ENCODE data around the gene GAS7.

The GAS7 gene

DNA sequence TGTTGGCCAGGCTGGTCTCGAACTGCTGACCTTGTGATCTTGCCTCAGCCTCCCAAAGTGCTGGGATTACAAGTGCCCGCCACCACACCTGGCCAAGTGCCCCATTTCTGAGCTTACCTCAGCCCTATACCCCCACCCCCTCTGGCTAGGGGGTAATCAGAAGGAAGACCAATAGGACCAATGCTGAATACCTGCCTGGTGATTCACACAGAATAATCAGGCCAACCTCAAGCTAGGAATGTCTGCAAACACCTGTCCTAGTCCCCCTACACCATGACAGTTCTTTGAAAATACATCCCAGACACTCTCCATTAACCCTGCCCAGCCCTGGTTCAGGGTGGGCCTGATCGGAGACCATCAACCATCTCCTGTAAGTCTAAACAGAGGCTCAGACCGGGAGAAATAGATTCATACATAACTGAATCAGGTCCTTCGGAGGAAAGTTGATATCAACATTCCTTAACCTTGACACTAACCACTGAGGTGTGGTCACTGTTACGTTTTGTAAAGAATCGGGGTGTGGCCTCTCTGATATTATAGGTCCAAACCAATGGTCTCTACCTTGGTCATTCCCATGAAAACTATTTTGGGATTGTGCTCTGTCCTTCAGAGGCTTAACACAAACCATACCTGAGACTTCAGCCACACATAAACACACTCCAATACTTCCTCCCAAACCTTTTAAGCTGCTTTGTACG, 130.8 kb downstream of the GAS7 start:
- no peak for TF ChIP-seq CTCF (IDR thresholded peaks at IDR 0.05; ENCODE audit: low read depth, low read length)

DNA sequence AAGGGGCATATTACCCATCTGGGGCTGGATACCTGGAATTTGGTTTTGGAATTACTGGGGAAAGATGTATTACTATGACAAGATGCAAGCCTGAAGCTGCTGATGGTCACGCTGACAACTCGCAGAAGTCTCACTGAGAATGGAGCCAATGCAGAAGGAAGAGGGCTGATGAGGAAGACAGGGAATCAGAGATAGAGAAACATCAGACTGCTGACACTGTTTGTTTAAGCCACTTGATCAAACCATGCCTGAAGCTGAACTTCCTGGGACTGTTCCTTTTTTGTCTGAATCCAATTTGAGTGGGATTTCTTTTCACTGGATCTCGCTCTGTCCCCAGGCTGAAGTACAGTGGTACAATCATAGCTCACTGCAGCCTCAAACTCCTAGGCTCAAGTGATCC, 133.9 kb downstream of the GAS7 start:
- no peak overlapping the region for H3K4me3 ChIP-seq (ENCODE audit: low read depth, low read length)
- no peak overlapping the region for H3K27ac ChIP-seq
- TF ChIP-seq CTCF (IDR thresholded peaks at IDR 0.05; ENCODE audit: low read depth, low read length) = no peak
- no peak for DNase-seq
- H3K36me3 ChIP-seq = no peaks in the 10 kb centered on the region
- H3K27me3 ChIP-seq (ENCODE audit: insufficient read depth, low read depth, severe bottlenecking) = no peaks in the 10 kb centered on the region
- H3K9me3 ChIP-seq (ENCODE audit: severe bottlenecking) = peaks cover 5% of the 10 kb centered on the region

More for the DNA sequence above, 130.8 kb downstream of the GAS7 start:
- no peaks in the 10 kb centered on the region for H3K36me3 ChIP-seq
- no peak overlapping the region for H3K4me3 ChIP-seq (ENCODE audit: low read depth, low read length)
- H3K9me3 ChIP-seq (ENCODE audit: severe bottlenecking) = peaks cover 5% of the 10 kb centered on the region
- H3K27me3 ChIP-seq (ENCODE audit: insufficient read depth, low read depth, severe bottlenecking) = no peaks in the 10 kb centered on the region
- H3K27ac ChIP-seq = no peak overlapping the region
- DNase-seq = no peak

DNA sequence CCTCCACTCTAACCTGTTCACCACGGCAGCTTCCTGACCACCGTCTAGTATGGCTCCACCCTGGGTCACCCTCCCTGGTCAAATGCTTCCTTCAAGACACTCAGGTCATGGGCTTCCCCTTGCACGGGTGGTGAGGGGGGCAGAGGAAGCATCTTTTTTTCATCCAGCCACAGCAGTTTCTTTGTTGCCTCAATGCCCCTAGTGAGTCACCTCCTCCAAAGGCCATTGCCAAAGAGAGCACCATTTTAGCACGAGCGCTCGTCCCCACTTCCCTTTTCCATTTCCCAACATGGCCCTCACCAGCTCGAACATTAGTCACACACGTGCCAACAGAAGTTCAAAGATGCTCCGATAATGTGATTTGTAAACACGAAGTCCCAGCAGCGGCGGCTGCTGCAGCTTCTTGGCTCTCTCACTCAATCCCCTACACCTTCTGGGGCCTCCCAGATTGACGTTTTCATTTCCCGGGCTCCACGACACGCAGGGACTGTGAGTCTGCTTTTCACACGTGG, 134.6 kb downstream of the GAS7 start:
- peaks cover 5% of the 10 kb centered on the region for H3K9me3 ChIP-seq (ENCODE audit: severe bottlenecking)
- H3K27me3 ChIP-seq (ENCODE audit: insufficient read depth, low read depth, severe bottlenecking) = no peaks in the 10 kb centered on the region
- H3K36me3 ChIP-seq = no peaks in the 10 kb centered on the region
- TF ChIP-seq CTCF (IDR thresholded peaks at IDR 0.05; ENCODE audit: low read depth, low read length) = no peak
- no peak for DNase-seq
- H3K27ac ChIP-seq = no peak overlapping the region
- no peak overlapping the region for H3K4me3 ChIP-seq (ENCODE audit: low read depth, low read length)

GRCh38 chr17:10062691-10063385, 135.6 kb downstream of the GAS7 start:
- Histone ChIP-seq H3K4me3 (ENCODE audit: low read depth, low read length) (no peak overlapping the region), H3K27ac (no peak overlapping the region), H3K27me3 (ENCODE audit: insufficient read depth, low read depth, severe bottlenecking) (no peaks in the 10 kb centered on the region), H3K9me3 (ENCODE audit: severe bottlenecking) (peaks cover 5% of the 10 kb centered on the region), H3K36me3 (no peaks in the 10 kb centered on the region)
- no peak for TF ChIP-seq CTCF (IDR thresholded peaks at IDR 0.05; ENCODE audit: low read depth, low read length)
- no peak for DNase-seq

GRCh38 chr17:10061111-10061845, 137.1 kb downstream of the GAS7 start:
- Histone ChIP-seq H3K4me3 (ENCODE audit: low read depth, low read length) (no peak overlapping the region), H3K27me3 (ENCODE audit: insufficient read depth, low read depth, severe bottlenecking) (no peaks in the 10 kb centered on the region), H3K36me3 (no peaks in the 10 kb centered on the region), H3K27ac (no peak overlapping the region), H3K9me3 (ENCODE audit: severe bottlenecking) (peaks cover 5% of the 10 kb centered on the region)
- TF ChIP-seq CTCF (IDR thresholded peaks at IDR 0.05; ENCODE audit: low read depth, low read length) = no peak
- no peak for DNase-seq
